ENCODE measurements around the gene ANKRD44. TPM values are rescaled to one million over a fixed set of nuclear protein-coding genes. Genes with fewer than 3 reads are reported as not detected.

The ANKRD44 gene
- total RNA-seq, 1 donor from 2014 or later: 16.9 TPM

GRCh38 chr2:196987649-196988364, 322.8 kb downstream of the ANKRD44 start:
- peak; percentile 99 for DNase-seq (ENCODE audit: low read depth)

GRCh38 chr2:196987298-196987648, 323.3 kb downstream of the ANKRD44 start:
- DNase-seq (ENCODE audit: low read depth): no peak

- no peak for DNase-seq (ENCODE audit: low read depth)
Observed at GRCh38 chr2:196985511-196986183, 324.9 kb downstream of the ANKRD44 start.

GRCh38 chr2:196984903-196985302, 325.7 kb downstream of the ANKRD44 start:
- no peak for DNase-seq (ENCODE audit: low read depth)

- DNase-seq (ENCODE audit: low read depth): no peak
Observed at GRCh38 chr2:196983934-196984333, 326.6 kb downstream of the ANKRD44 start.

GRCh38 chr2:196980473-196980872, 330.1 kb downstream of the ANKRD44 start:
- no peak for DNase-seq (ENCODE audit: low read depth)

GRCh38 chr2:196980001-196980400, 330.6 kb downstream of the ANKRD44 start:
- no peak for DNase-seq (ENCODE audit: low read depth)

GRCh38 chr2:196977507-196977906, 333.1 kb downstream of the ANKRD44 start:
- DNase-seq (ENCODE audit: low read depth): no peak

GRCh38 chr2:196974970-196975369, 335.6 kb downstream of the ANKRD44 start:
- DNase-seq (ENCODE audit: low read depth): no peak

- peak; percentile 57 for DNase-seq (ENCODE audit: low read depth)
Observed at GRCh38 chr2:196971574-196972279, 338.9 kb downstream of the ANKRD44 start.

GRCh38 chr2:196970099-196970498, 340.5 kb downstream of the ANKRD44 start:
- DNase-seq (ENCODE audit: low read depth): no peak

- no peak for DNase-seq (ENCODE audit: low read depth)
Observed at GRCh38 chr2:196968516-196968915, 342.1 kb downstream of the ANKRD44 start.

- DNase-seq (ENCODE audit: low read depth): no peak
Observed at GRCh38 chr2:196967775-196968174, 342.8 kb downstream of the ANKRD44 start.

- peak; percentile 53 for DNase-seq (ENCODE audit: low read depth)
Observed at GRCh38 chr2:196967116-196967515, 343.5 kb downstream of the ANKRD44 start.

GRCh38 chr2:196966061-196966460, 344.5 kb downstream of the ANKRD44 start:
- no peak for DNase-seq (ENCODE audit: low read depth)

GRCh38 chr2:196965651-196966050, 344.9 kb downstream of the ANKRD44 start:
- no peak for DNase-seq (ENCODE audit: low read depth)

GRCh38 chr2:196963961-196964360, 346.6 kb downstream of the ANKRD44 start:
- DNase-seq (ENCODE audit: low read depth): peak; percentile 10

- DNase-seq (ENCODE audit: low read depth): peak; percentile 9
Observed at GRCh38 chr2:196963043-196963442, 347.5 kb downstream of the ANKRD44 start.

GRCh38 chr2:196962325-196962724, 348.3 kb downstream of the ANKRD44 start:
- DNase-seq (ENCODE audit: low read depth): no peak

- no peak for DNase-seq (ENCODE audit: low read depth)
Observed at GRCh38 chr2:196961889-196962288, 348.7 kb downstream of the ANKRD44 start.

GRCh38 chr2:196959734-196960338, 350.7 kb downstream of the ANKRD44 start:
- DNase-seq (ENCODE audit: low read depth): peak; percentile 77

- no peak for DNase-seq (ENCODE audit: low read depth)
Observed at GRCh38 chr2:196959281-196959680, 351.3 kb downstream of the ANKRD44 start.

All from renal cortical epithelial cell (primary cell).